Suprapubic skin (tissue), 3 donors: ENCODE measurements around the gene NR1D2.

Experiments used
- EP300 ChIP-seq: sonication (generic); formaldehyde crosslinking; IDR thresholded peaks from one replicate; pipeline ENCODE4 v1.6.1; 2017; ENCODE audit warnings: antibody characterized with exemption
- TF ChIP-seq, protein P1 (sequence below), 2 donors: fragments of 200-600 bp in 1 of 2; fragments of 450-650 bp in 1 of 2; sonication (generic) in 1 of 2; IDR thresholded peaks; one replicate each; pipeline ENCODE4 v1.5.1; 2016 to 2019; ENCODE audit warnings: antibody characterized with exemption in 2 of 2, mild to moderate bottlenecking in 1 of 2, moderate library complexity in 1 of 2

DNA sequence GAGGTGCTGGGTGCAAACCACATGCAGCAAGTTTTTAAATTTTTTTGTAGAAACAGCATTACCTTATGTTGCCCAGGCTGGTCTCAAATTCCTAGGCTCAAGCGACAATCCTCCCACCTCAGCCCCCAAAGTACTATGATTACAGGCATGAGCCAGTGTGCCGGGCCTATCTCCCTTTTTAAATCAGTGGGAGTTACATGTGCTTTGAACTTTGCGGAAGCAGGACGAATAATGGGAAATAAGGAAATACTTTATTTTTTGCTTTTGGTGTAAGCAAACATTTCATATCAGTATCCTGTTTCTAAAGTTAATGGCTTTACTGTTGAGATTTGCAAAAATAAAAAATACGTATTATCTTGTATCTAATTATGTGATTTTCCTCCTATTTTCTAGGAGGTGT, 9.1 kb downstream of the NR1D2 start:
- TF ChIP-seq, protein P1, sequence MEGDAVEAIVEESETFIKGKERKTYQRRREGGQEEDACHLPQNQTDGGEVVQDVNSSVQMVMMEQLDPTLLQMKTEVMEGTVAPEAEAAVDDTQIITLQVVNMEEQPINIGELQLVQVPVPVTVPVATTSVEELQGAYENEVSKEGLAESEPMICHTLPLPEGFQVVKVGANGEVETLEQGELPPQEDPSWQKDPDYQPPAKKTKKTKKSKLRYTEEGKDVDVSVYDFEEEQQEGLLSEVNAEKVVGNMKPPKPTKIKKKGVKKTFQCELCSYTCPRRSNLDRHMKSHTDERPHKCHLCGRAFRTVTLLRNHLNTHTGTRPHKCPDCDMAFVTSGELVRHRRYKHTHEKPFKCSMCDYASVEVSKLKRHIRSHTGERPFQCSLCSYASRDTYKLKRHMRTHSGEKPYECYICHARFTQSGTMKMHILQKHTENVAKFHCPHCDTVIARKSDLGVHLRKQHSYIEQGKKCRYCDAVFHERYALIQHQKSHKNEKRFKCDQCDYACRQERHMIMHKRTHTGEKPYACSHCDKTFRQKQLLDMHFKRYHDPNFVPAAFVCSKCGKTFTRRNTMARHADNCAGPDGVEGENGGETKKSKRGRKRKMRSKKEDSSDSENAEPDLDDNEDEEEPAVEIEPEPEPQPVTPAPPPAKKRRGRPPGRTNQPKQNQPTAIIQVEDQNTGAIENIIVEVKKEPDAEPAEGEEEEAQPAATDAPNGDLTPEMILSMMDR (IDR thresholded peaks at IDR 0.05): no peak
- TF ChIP-seq EP300: no peak
